ENCODE measurements around the gene MRTO4.
"Not testable (repeated sequence)": the region's sequence is repeated elsewhere in the genome, so short reads cannot be mapped to it uniquely, and the experiment has no call there.

MRTO4 gene

DNA sequence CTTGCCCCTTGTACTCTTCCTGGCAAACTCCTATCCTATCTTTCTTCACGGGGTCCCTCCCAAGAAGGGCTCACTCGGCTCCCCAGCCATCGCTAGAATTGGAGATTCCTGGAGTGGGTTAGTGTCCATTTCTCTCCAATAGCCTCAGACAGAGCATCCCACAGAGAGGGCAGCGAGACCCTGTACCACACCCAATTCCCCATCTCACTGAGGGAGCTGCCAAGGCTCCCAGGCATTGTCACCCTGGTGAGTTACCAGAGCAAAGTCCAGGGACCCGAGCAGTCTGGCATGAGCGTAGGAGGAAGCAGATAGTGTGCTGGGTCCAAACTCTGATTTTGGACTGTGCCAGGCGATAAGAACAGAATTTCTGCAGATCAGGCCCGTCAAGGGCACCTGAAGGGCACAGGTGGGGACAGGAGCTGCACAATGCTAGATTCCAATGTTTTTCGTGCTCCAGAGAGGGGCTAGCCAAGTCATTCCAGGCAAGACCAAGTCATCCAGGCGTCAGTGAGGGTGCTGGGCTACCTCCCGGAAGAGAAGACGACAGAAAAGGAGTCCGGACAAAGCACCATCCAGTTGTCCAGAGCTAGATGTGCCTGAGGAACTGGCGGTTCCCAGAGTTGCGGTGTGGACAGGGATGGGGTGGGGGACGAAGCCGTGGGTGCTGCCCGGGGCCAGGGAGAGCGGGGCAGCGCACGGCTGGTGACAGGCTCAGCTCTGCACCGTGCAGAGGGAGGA lies 21.7 kb downstream of the MRTO4 start:
- DNase-seq, result no peak

DNA sequence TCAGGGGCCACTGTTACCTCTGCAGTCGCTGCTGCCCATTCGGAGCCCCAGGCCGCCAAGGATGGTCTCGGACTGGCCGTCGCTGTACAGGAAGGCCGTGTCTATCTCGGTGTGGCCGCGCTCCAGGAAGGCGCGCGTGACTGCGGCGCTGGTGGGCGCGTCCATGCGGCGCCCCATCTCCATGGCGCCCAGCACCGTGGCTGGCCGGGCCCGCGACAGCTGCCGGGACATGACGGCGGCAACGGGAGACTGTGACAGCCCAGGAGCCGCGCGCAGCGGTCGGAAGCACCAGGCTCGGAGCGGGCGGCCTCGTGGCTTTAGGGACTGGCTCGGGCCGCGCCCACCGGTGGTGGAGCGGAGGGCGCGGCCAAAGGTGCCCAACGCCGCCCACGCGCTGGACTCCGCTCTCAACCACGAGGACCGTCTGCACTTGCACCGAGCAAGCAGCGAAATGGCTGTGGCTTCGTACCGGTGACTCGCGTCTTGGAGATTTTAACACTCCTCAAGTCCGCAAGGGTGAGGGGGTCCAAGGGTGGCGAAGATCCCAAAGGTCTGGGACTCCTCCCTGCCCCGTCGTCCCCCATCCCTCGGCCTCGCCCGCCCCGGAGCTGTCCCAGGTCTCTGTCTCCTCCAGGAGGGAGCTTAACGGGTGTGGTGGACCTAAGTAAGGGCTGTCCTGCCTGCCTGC lies 22.4 kb downstream of the MRTO4 start:
- DNase-seq, result not testable (repeated sequence)

DNA sequence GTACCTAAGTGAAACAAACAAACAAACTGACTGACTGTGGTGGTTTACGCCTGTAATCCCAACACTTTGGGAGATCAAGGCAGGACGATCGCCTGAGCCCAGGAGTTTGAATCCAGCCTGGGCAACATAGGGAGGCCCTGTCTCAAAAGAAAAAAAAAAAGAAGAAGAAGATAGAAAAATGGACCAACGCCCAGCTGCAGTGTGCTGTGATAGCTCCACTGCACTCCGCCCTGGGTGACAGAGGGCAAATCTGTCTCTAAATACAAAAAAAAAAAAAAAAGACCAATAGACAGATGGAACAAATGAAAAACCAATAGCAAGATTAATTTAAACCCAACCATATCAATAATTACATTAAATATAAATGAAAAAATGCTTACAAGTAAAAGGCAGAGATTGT lies 23.0 kb downstream of the MRTO4 start:
- no peak for DNase-seq

DNA sequence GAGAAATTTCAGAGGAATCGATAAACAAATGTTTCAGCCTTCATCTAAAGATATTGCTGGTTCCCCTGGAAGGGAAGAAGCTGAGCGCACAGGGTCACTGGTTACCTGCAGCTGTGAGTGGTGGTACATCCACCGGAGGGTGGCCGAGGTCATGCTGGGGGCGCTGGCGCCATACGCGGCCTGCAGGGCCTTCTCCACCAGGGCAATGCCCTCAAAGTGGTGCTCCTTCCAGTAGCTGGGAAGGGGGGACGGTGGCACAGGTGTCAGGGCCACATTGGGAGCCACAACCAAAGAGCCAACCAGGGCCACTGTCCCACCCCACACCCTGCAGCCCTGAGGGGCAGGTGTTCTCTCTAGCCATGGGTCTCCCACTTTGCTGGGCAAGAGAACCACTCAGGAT lies 32.3 kb downstream of the MRTO4 start:
- DNase-seq, result no peak

DNA sequence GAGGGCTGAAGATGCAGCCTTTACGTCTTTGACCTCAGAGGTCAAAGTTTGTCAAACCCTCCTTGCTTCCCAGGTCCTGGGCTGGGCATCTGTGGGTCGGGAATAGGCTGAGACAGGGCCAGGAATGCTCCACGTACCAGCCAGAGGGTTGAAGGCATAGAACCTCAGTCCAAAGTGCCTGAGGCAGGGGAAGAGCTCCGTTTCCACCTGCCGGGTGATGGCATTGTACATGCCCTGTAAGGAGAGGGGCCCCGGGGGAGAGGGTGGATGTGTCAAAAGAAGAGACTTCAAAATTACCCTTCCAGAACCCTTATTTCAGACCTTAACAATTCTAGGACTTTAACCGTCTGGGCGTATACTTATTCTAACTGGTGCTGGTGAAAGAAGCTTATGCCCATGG lies 33.3 kb downstream of the MRTO4 start:
- DNase-seq, result no peak

DNA sequence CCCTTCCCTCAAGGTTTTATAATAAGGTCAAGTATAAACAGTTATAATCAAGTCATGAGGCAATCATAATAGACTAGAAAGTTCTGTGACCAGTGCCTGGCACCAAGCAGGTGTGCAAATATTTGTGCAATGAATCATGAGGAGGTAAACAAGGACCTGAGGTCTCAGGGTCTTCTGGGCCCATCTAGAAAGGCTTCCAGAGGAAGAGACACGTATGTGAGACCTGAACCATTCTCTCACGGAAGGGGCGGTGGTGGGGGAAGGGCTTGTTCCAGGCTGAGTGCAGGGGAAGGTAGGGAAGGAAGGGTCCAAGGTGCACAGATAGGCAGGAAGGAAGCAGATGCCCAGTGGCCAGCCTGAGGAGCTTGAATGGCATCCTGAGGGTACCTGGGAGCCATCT lies 33.8 kb downstream of the MRTO4 start:
- DNase-seq, result not testable (repeated sequence)

DNA sequence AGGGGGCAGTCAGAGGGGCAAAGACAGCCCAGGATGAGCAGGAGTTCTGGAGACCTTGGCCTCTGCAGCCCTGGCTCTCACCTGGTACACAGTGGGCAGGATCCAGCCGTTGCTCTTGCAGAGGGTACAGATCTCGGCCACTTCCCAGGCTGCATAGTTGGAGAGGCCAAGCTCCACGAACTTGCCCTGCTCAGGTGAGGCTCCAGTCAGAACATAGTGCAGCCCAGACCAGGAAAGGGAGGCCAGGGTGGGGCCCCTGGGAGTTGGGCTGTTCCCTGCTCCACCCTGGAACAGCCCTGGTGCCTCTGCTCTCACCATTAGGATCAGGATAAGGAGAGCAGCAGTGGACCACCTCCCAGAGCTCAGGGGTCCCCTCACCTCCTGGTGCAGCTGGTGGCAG lies 34.2 kb downstream of the MRTO4 start:
- not testable (repeated sequence) for DNase-seq

DNA sequence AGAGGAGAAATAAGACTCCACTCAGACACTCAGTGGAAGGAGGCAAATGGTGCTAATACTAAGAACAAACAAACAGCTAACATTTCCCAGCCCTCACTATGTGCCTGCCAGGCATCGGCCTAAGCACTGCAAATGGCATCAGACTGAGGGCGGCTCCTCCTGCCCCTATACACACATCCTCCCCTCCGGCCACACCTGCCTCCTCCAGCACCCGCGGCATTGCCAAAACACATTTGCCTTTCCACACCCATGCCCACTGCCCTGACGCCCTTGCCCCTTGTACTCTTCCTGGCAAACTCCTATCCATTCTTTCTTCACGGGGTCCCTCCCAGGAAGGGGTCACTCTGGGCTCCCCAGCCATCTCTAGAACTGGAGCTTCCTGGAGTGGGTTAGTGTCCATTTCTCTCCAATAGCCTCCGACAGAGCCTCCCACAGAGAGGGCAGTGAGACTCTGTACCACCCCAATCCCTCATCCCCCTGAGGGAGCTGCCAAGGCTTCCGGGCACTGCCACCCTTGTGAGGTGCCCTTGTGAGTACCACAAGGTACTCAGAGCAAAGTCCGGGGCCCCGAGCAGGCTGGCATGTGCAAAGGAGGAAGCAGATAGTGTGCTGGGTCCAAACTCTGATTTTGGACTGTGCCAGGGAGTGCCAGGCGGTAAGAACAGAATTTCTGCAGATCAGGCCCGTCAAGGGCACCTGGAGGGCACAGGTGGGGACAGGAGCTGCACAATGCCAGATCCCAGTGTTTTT lies 36.0 kb downstream of the MRTO4 start:
- no peak for DNase-seq

DNA sequence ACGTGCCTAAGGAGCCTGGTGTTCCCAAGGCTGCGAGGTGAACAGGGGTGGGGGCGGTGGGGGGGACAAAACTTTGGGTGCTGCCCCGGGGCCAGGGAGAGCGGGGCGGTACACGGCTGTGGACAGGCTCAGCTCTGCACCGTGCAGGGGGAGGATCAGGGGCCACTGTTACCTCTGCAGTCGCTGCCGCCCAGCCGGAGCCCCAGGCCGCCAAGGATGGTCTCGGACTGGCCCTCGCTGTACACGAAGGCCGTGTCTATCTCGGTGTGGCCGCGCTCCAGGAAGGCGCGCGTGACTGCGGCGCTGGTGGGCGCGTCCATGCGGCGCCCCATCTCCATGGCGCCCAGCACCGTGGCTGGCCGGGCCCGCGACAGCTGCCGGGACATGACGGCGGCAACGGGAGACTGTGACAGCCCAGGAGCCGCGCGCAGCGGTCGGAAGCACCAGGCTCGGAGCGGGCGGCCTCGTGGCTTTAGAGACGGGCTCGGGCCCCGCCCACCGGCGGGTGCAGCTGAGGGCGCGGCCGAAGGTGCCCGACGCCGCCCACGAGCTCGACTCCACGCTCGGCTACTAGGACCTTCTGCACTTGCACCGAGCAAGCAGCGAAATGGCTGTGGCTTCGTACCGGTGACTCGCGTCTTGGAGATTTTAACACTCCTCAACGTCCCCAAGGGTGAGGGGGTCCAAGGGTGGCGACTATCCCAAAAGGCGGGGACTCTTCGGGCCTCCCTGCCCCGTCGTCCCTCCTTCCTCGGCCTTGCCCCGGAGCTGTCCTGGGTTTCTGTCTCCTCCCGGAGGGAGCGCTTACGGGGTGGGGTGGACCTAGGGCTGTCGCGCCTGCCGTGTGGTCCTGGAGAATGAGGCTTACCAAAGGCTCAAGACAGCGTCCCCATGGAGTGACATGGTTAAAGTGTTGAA lies 37.0 kb downstream of the MRTO4 start, which contains the start of gene AKR7A3:
Gene AKR7A3, minus strand, starts transcription at position 447 of the 918 bp plus-strand sequence. Its CDS starts 61 bp downstream, at position 386.
- not testable (repeated sequence) for DNase-seq

DNA sequence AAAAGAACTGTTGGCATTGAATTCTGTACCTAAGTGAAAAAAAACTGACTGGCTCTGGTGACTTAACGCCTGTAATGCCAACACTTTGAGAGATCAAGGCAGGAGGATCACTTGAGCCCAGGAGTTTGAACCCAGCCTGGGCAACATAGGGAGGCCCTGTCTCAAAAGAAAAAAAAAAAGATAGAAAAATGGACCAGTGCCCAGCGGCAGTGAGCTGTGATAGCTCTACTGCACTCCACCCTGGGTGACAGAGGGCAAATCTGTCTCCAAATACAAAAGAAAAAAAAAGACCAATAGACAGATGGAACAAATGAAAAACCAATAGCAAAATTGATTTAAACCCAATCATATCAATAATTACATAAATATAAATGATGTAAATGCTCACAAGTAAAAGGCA lies 37.6 kb downstream of the MRTO4 start:
- DNase-seq, result no peak

DNA sequence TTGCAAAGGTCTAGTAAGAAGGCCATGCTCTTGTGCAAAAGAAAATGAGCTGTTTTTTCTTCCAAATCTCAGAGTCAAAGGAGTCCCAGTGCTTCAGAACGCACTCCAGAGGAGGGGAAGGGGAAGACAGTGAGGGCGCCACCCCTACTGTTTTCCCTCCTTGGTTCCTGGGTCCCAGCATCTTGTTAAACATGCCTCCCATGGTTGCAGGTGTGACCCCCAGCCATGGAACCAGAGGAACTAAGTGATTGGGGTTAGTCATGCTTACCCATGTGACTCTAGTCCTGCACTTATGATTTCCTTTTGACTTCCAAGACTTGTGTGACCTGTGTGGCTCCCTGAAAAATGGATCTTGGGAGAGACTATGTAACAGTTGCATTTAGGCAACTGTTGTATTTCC lies 43.0 kb downstream of the MRTO4 start:
- no peak for DNase-seq

DNA sequence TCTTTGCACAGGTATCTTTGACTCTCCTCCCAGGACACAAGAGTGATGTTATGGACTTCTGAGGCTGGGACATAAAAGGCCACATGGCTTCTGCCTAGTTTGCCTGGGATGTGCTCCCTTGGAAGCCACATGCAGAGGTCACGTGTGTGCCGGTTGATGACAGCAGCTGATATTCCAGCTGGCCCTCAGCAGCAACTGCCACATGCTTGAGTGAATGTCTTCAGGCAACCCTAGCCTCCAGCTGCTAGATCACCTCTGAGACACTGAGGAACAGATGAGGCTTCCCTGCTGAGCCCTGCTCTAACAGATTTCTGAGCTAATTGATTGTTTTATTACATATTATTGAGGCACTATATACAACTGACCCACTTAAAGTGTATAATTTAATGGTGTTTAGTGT lies 48.6 kb downstream of the MRTO4 start:
- DNase-seq, result no peak

DNA sequence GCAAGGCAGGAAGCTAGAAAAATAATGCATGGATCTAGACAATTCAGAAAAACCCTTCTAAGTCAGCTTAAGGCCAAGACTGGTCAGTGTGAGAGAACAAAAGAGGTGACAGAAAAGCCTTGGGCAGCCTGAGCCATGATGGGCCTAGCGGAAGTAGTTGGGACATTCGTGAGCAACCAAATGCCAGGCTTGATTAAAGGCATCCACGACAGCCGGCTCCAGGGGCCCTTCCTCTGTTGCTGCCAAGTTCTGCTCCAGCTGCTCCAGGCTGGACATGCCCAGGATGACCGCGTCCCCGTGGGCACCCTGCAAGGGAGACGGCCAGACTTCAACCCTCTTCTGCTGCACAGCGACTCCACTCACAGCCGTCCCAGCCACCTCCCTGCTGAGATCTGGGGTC lies 52.5 kb downstream of the MRTO4 start:
- DNase-seq, result not testable (repeated sequence)

DNA sequence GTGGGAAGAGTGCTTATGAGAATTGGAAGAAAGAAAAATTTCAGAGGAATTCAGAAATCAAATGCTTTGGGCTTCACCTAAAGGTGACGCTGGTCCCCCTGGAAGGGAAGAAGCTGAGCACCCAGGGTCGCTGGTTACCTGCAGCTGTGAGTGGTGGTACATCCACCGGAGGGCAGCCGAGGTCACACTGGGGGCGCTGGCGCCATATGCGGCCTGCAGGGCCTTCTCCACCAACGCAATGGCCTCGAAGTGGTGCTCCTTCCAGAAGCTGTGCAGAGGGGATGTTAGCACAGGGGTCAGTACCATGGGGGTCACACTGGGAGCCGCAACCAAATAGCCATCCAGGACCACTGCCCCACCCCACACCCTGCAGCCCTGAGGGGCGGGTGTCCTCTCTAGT lies 54.3 kb downstream of the MRTO4 start:
- no peak for DNase-seq

DNA sequence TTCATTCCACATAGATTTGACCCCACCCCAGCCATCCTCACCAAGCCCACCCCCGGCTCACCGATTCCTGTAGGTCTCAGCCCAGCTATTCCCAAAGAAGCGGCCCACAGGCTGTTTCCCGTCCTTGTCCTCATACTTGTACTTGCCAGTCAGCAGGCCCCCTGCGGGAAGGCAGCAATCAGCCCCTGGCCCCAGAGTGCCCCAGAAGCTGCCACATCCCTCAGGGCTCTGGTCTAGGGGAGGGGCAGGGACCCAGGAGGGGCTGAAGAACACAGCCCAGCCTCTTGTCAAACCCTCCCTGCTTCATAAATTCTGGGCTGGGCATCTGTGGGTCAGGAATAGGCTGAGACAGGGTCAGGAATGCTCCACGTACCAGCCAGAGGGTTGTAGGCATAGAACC lies 55.3 kb downstream of the MRTO4 start:
- no peak for DNase-seq

DNA sequence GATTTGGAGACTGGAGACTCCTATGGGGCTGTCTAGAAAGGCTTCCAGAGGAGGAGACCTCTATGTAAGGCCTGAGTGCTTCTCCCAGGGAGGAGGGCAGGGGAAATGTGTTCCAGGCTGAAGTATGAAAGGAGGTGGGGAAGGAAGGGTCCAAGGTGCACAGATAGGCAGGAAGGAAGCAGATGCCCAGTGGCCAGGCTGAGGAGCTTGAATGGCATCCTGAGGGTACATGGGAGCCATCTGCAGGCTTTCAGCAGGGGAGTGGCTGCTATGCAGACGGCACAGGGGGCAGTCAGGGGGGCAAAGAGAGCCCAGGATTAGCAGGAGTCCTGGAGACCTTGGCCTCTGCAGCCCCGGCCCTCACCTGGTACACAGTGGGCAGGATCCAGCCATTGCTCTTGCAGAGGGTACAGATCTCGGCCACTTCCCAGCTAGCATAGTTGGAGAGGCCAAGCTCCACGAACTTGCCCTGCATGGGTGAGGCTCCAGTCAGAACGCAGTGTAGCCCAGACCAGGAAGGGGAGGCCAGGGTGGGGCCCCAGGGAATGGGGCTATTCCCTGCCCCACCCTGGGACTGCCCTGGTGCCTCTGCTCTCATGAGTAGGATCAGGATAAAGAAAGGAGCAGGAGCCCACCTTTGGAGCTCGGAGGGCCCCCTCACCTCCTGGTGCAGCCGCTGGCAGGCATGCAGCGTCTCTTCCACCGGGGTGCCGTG lies 56.3 kb downstream of the MRTO4 start:
- no peak for DNase-seq

DNA sequence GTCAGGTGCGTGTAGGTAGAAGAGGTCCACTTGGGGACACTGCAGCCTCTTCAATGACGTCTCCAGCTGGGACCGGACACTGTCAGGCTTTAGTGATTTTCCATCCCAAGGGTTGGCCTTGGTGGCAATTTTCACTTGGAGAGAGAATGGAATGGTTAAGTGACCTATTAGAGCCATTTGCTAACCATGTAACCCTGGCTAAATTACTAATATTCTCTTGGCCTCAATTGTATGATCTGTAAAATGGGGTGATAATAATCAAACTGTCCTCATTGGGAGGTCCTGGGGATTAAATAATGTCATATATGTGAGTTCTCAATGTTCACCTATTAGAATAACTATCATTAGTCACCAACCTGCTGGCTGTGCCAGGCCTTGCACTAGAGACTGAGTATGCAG lies 56.9 kb downstream of the MRTO4 start:
- DNase-seq, result no peak

DNA sequence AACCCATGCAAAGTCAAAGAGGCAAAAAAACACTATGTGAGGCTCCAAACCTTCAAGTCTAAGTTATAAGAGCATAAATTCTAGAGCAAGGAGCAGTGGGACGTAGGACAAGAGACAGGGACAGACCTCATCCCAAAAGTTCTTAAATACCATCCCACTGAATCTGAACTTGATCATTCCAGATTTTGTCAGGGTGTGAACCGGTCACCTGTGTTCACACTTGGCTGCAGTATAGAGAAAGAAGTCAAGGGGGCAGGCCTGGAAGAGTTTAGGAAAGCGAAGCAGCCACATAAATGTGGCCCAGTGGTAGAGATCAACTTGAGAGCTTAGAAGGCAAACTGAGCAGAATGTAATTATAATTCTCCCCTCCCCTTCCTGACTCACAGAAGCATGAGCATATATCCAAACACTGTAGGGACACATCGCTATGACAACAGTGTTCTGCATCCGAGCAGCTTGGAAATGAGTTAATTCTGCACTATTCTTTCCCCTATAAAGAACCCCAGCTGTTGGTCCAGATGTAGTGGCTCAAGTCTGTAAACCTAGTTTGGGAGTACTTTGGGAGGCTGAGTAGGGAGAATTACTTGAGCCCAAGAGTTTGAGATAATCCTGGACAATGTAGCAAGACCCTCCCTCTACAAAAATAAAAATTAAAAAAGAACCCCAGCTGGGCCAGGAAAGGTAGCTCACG lies 57.7 kb downstream of the MRTO4 start:
- no peak for DNase-seq

All from cortex of kidney (tissue), 1 donor.